ENCODE results near the gene PMM1. TPM values are rescaled to one million over a fixed set of nuclear protein-coding genes. Genes with fewer than 3 reads are reported as not detected.

The PMM1 gene
- total and polyA plus RNA-seq, 2 of the 13 experiments (the other 11 are each of a cell fraction or from before 2014, with no cell fraction given) = 17.8 to 95.6 TPM

DNA sequence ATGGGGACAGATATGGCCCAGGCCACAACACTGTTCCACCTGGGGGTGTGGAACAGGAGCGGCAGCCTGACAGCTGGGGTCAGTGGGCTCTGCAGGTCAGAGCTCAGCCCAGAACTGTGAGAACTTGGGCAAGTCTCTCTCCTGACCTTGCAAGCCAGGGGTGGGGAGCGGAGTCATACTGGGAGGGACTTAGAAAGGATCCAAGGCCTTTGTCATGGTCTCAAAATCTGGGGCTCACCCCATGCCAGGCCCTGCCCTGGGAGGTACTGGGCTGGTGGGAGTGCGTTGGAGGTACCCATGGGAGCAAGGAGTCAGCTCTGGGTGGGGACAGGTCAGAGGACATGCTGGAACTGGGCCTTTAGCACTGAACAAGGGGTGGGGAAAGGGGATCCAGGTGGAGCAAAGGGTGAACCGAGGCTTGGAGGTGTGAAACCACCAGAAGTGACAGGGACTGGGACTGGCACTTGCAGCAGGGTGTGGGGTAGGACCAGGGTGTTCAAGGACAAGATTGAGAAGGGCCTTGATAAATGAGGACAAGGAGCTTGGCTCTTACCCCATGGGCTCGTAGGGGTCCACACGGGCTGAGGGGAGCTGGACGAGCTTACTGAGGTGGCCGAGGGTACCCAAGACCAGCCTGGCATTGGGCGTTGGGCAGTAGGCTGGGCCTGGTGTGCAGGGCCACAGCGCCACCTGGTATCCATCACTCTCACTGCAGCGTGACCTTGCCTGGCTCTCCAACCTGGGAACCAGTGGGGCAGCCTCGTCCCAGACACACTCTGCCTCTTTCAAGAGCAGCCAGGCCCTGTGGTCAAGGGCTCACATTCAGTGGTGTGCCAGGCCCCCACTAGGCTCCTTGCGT lies 7.4 kb upstream of the PMM1 start (continued):
- TF ChIP-seq ZNF562 (CRISPR knock-in tag; IDR thresholded peaks at IDR 0.05; ENCODE audit: borderline replicate concordance) (no peak), ZNF615 (CRISPR knock-in tag; IDR thresholded peaks at IDR 0.05; ENCODE audit: borderline replicate concordance) (no peak), ZNF775 (CRISPR knock-in tag; IDR thresholded peaks at IDR 0.05; ENCODE audit: borderline replicate concordance) (no peak), HOXA7 (CRISPR knock-in tag; IDR thresholded peaks at IDR 0.05) (no peak), ZNF83 (CRISPR knock-in tag; IDR thresholded peaks at IDR 0.05; ENCODE audit: borderline replicate concordance) (no peak), JUNB (CRISPR knock-in tag; IDR thresholded peaks at IDR 0.05; ENCODE audit: borderline replicate concordance) (no peak), STAG1 (CRISPR knock-in tag; IDR thresholded peaks at IDR 0.05) (peak; percentile 94), ZNF784 (CRISPR knock-in tag; IDR thresholded peaks at IDR 0.05; ENCODE audit: borderline replicate concordance) (no peak), ZNF747 (CRISPR knock-in tag; IDR thresholded peaks at IDR 0.05; ENCODE audit: borderline replicate concordance) (no peak), ZNF292 (CRISPR knock-in tag; IDR thresholded peaks at IDR 0.05; ENCODE audit: borderline replicate concordance, low read depth) (no peak), ZNF678 (CRISPR knock-in tag; IDR thresholded peaks at IDR 0.05) (no peak), ZMYM3 (CRISPR knock-in tag; IDR thresholded peaks at IDR 0.05) (no peak), ZNF569 (CRISPR knock-in tag; IDR thresholded peaks at IDR 0.05; ENCODE audit: borderline replicate concordance) (no peak), REXO4 (CRISPR knock-in tag; IDR thresholded peaks at IDR 0.05; ENCODE audit: borderline replicate concordance) (no peak), IRF9 (CRISPR knock-in tag; IDR thresholded peaks at IDR 0.05; ENCODE audit: borderline replicate concordance) (no peak), TSC22D2 (CRISPR knock-in tag; IDR thresholded peaks at IDR 0.05; ENCODE audit: borderline replicate concordance) (peak; percentile 19; the same call in 1 of the 2 replicates), ZBTB25 (CRISPR knock-in tag; IDR thresholded peaks at IDR 0.05) (no peak), NFE2L2 (IDR thresholded peaks at IDR 0.05; ENCODE audit: low read length) (no peak), ZKSCAN8 (CRISPR knock-in tag; IDR thresholded peaks at IDR 0.05; ENCODE audit: borderline replicate concordance) (no peak), GTF2F1 (IDR thresholded peaks at IDR 0.05; ENCODE audit: low read length) (no peak), MAFF (IDR thresholded peaks at IDR 0.05; ENCODE audit: low read depth, low read length) (no peak), ZNF546 (CRISPR knock-in tag; conservative IDR thresholded peaks at IDR 0.05) (no peak), NCOA2 (CRISPR knock-in tag; IDR thresholded peaks at IDR 0.05) (0 out of 2 replicates have a peak, but pooled peaks have one; percentile 31), XRCC5 (optimal IDR thresholded peaks at IDR 0.05; ENCODE audit: low read length) (peak; percentile 42)
- TF ChIP-seq, protein P1, sequence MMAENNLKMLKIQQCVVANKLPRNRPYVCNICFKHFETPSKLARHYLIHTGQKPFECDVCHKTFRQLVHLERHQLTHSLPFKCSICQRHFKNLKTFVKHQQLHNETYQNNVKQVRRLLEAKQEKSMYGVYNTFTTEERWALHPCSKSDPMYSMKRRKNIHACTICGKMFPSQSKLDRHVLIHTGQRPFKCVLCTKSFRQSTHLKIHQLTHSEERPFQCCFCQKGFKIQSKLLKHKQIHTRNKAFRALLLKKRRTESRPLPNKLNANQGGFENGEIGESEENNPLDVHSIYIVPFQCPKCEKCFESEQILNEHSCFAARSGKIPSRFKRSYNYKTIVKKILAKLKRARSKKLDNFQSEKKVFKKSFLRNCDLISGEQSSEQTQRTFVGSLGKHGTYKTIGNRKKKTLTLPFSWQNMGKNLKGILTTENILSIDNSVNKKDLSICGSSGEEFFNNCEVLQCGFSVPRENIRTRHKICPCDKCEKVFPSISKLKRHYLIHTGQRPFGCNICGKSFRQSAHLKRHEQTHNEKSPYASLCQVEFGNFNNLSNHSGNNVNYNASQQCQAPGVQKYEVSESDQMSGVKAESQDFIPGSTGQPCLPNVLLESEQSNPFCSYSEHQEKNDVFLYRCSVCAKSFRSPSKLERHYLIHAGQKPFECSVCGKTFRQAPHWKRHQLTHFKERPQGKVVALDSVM (CRISPR knock-in tag; IDR thresholded peaks at IDR 0.05) = no peak

Data from HepG2 (cell line).